CD4-positive, alpha-beta memory T cell (primary cell): ENCODE measurements around the gene TSSK1B. TPM values are rescaled to one million over a fixed set of nuclear protein-coding genes. Genes with fewer than 3 reads are reported as not detected.

ENCODE experiments used
- CTCF ChIA-PET: fragments of 350-600 bp; sonication (Branson Sonifier 250); formaldehyde crosslinking; loops from one replicate; lab custom pipeline; 2021; ENCODE audit warnings: inconsistent platforms; ENCODE audit not compliant: partially characterized antibody; lab: Charles Lee
- POLR2A ChIA-PET: fragments of 350-600 bp; sonication (Branson Sonifier 250); formaldehyde crosslinking; loops from one replicate; lab custom pipeline; 2021; ENCODE audit not compliant: partially characterized antibody; lab: Charles Lee
- DNase-seq, 5 donors: peaks; one replicate each; pipeline versions ENCODE4 v3.0.0 to v3.0.0-alpha.2; 2020 to 2022; ENCODE audit warnings: mixed read lengths in 1 of 5
- H3K27ac ChIP-seq: one replicate; pipeline ENCODE4 v1.7.0; 2013; ENCODE audit warnings: low read depth, low read length
- H3K27me3 ChIP-seq: 2 replicates; pipeline ENCODE4 v1.7.0; 2013; ENCODE audit warnings: mild to moderate bottlenecking, low read length, moderate library complexity; ENCODE audit not compliant: insufficient read depth
- H3K36me3 ChIP-seq: 2 replicates; pipeline ENCODE4 v1.7.0; 2013; ENCODE audit warnings: mild to moderate bottlenecking, low read length, moderate library complexity; ENCODE audit not compliant: insufficient read depth
- H3K4me1 ChIP-seq: 2 replicates; pipeline ENCODE4 v1.7.0; 2013; ENCODE audit warnings: mild to moderate bottlenecking, low read length, moderate library complexity; ENCODE audit not compliant: insufficient read depth
- H3K4me3 ChIP-seq, 2 donors: one replicate each; pipeline ENCODE4 v1.7.0; 2013; ENCODE audit warnings: low read length in 2 of 2, mild to moderate bottlenecking in 1 of 2
- H3K9me3 ChIP-seq, 2 donors: one replicate each; pipeline ENCODE4 v1.7.0; 2013; ENCODE audit warnings: low read length in 2 of 2, control low read depth in 1 of 2; ENCODE audit not compliant: control insufficient read depth in 1 of 2
- H3K27ac Mint-ChIP-seq, 7 donors: one replicate each; pipeline ENCODE4 v1.8.0; 2020 to 2021; ENCODE audit warnings: mixed read lengths in 7 of 7, mild to moderate bottlenecking in 6 of 7, inconsistent platforms in 3 of 7, moderate library complexity in 3 of 7
- H3K27me3 Mint-ChIP-seq, 2 donors: one replicate each; pipeline ENCODE4 v1.8.0; 2020 to 2021; ENCODE audit warnings: mixed read lengths in 2 of 2
- H3K36me3 Mint-ChIP-seq, 2 donors: one replicate each; pipeline ENCODE4 v1.8.0; 2020 to 2021; ENCODE audit warnings: mixed read lengths in 2 of 2, inconsistent platforms in 1 of 2, mild to moderate bottlenecking in 1 of 2
- H3K4me1 Mint-ChIP-seq, 4 donors: one replicate each; pipeline ENCODE4 v1.8.0; 2020 to 2021; ENCODE audit warnings: mixed read lengths in 4 of 4, mild to moderate bottlenecking in 1 of 4
- H3K4me3 Mint-ChIP-seq, 8 donors: one replicate each; pipeline ENCODE4 v1.8.0; 2020 to 2021; ENCODE audit warnings: mixed read lengths in 8 of 8, mild to moderate bottlenecking in 7 of 8, moderate library complexity in 6 of 8, inconsistent platforms in 3 of 8
- H3K9me3 Mint-ChIP-seq, 8 donors: one replicate each; pipeline ENCODE4 v1.8.0; 2020 to 2021; ENCODE audit warnings: mixed read lengths in 8 of 8, mild to moderate bottlenecking in 5 of 8, inconsistent platforms in 3 of 8, moderate library complexity in 1 of 8
- intact Hi-C: fragments of 100-400 bp; cut with micrococcal nuclease; formaldehyde crosslinking; loops from one replicate; pipeline ENCODE4 v1.15.1; 2023
- polyA plus RNA-seq, 2 donors: library from polyadenylated mRNA; unstranded; fragments of 300-500 nt; fragmentation: Illumina TruSeq; gene quantifications; one replicate each; pipeline ENCODE4 v1.2.3, GENCODE V29; 2021
- total RNA-seq, 2 experiments: library from RNA; stranded (reverse); gene quantifications; one replicate each; pipeline ENCODE4 v1.2.3, GENCODE V29; 2021

TSSK1B gene
- total and polyA plus RNA-seq, 4 experiments from 2014 or later, result not detected

GRCh38 chr5:113384782-113385285, 50.0 kb downstream of the TSSK1B start:
- no peak for DNase-seq
- ChIA-PET POLR2A (no interaction called here), CTCF (interaction anchor here (2.3 kb wide), 1 partner anchor 10 kb away, joined by 7 read pairs; no protein-coding TSS in a partner anchor)
- Histone ChIP-seq H3K9me3 (no peaks in the 10 kb centered on the region), H3K4me1 (no peaks in the 10 kb centered on the region), H3K27ac (no peak overlapping the region), H3K36me3 (no peaks in the 10 kb centered on the region), H3K27me3 (no peaks in the 10 kb centered on the region), H3K4me3 (no peak overlapping the region)
- H3K4me3 Mint-ChIP-seq, result no peak overlapping the region
- intact Hi-C loops, result no loop called here
- peaks cover 5 to 14% (median 11%) of the 10 kb centered on the region in 4 donors for H3K4me1 Mint-ChIP-seq
- H3K9me3 Mint-ChIP-seq, result no peaks in the 10 kb centered on the region
- peaks cover 21 to 22% of the 10 kb centered on the region in 2 donors for H3K27me3 Mint-ChIP-seq
- no peak overlapping the region for H3K27ac Mint-ChIP-seq
- no peaks in the 10 kb centered on the region for H3K36me3 Mint-ChIP-seq

DNA sequence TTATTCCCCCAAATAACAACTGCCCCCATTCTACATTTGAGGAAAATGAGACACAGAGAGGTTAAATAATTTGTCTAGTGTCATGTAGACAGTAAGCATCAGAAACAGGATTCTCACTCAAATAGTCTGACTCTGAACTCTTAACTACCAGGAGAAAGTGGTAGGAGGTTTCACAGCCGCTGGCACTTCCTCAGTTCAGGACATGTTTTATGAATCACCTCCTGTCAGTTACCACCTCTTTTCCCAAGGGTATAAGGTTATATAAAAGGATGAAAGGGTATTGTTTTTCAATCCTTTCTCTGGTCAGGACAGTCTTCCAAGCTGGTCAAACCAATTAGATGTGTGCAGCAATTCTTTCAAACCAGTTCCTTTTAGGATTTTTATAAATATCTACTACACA, 52.1 kb downstream of the TSSK1B start:
- Histone ChIP-seq H3K27me3 (no peaks in the 10 kb centered on the region), H3K27ac (no peak overlapping the region), H3K36me3 (no peaks in the 10 kb centered on the region), H3K4me1 (peaks cover 17% of the 10 kb centered on the region), H3K9me3 (no peaks in the 10 kb centered on the region), H3K4me3 (no peak overlapping the region)
- peaks cover 19 to 31% (median 26%) of the 10 kb centered on the region in 4 donors for H3K4me1 Mint-ChIP-seq
- ChIA-PET CTCF (interaction anchor here (1.4 to 2.0 kb wide), 2 partner anchors 223 to 229 kb away, joined by 3 to 5 read pairs; no protein-coding TSS in a partner anchor), POLR2A (no interaction called here)
- H3K4me3 Mint-ChIP-seq, result no peak overlapping the region
- H3K9me3 Mint-ChIP-seq, result no peaks in the 10 kb centered on the region
- intact Hi-C loops, result no loop called here
- H3K27ac Mint-ChIP-seq, result no peak overlapping the region
- no peak for DNase-seq
- H3K36me3 Mint-ChIP-seq, result no peaks in the 10 kb centered on the region
- peaks cover 10 to 19% of the 10 kb centered on the region in 2 donors for H3K27me3 Mint-ChIP-seq

Other genes with a start within 250 kb of the TSSK1B start
- 10 to 100 TPM; 11.2 to 12.1 TPM for gene MCC, start 53.5 kb upstream of the TSSK1B start, total RNA-seq
- 1 to 10 TPM in 1 of 2 donors, under 1 TPM in 1; 0.92 to 4.2 TPM for gene MCC, start 53.5 kb upstream of the TSSK1B start, polyA plus RNA-seq
- 10 to 100 TPM; 42.8 to 46.4 TPM for gene YTHDC2, start 78.7 kb upstream of the TSSK1B start, total RNA-seq
- gene YTHDC2, start 78.7 kb upstream of the TSSK1B start, polyA plus RNA-seq, result 10 to 100 TPM in 1 of 2 donors, 1 to 10 TPM in 1; 7.7 to 12.1 TPM